Measurements from ENCODE around the gene FOXD2.

The FOXD2 gene

DNA sequence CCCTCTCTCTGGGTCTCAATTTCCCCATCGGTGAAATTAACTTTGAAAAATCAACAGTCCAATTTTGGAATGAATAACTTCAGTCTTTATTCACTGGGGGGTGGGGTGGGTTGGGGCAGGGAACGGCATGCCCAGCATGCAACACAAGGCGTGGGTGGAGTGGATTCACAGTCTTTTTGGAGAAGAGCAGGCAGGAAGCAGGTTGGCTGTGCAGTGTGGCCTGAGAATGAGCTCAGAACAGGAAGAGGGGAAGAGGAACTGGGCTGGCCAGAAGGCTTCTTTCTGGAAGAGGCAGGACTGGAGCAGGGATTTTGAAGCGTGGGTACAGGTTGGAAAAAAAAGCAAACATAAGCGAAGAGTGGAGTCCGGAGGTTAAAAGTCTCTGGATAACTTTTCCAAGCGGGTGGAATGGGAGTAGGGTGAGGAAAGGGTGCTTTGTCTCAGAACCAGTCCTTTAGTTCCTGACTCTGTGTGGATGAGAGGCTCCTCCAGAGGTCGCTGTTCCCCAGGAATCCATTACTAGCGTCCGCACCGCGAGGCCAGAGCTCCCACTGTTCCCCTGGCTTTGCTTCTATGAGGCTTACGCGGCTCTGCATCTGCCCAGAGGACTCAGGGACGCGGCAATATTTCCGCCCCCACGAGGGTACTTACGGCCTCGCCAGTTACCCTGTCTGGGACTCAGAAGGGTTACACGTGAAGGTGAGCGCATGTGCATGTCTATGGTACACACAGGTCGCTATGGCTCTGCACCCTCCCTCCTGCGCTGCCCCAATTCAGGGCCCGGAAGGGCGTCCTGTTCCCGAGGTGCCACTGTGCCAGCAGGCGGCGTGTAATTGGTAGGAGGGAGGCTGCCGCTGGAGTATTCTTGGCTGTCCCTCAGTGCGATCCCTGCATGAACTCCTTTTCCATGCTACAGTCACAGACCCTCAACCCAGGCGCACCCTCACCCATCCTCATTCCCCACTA, 5.5 kb upstream of the FOXD2 start:
- peak overlapping the region; percentile 42; the same call in 1 of the 2 replicates for H3K9ac ChIP-seq (ENCODE audit: low read depth, low read length)
- H3K36me3 ChIP-seq (ENCODE audit: insufficient read depth, low read length) = no peaks in the 10 kb centered on the region

DNA sequence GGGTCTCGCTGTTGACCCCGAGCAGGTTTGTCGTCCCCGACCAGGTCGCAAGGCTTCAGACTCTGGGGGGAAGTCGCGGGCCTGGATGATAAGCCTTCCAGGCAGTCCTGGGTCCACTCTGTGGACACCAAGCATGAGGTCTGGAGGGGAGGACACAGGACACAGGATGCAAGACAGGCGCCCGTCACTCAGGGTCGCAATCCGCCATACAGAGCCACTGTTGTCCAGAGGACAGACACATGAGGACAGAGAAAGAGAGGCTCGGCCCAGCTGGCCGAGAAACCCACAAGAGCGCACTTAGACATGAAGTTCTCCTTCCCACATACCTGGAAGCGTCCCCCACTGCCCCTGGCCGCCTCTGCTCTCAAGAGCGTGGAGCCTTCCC, 4.8 kb upstream of the FOXD2 start:
- peak overlapping the region; percentile 42; the same call in 1 of the 2 replicates for H3K9ac ChIP-seq (ENCODE audit: low read depth, low read length)

More for the DNA sequence above, 5.5 kb upstream of the FOXD2 start:
- Histone ChIP-seq H3K4me1 (ENCODE audit: insufficient read depth, low read length) (peaks cover 9% of the 10 kb centered on the region), H3K9me3 (ENCODE audit: control insufficient read depth, insufficient read depth, low read length) (no peaks in the 10 kb centered on the region)

DNA sequence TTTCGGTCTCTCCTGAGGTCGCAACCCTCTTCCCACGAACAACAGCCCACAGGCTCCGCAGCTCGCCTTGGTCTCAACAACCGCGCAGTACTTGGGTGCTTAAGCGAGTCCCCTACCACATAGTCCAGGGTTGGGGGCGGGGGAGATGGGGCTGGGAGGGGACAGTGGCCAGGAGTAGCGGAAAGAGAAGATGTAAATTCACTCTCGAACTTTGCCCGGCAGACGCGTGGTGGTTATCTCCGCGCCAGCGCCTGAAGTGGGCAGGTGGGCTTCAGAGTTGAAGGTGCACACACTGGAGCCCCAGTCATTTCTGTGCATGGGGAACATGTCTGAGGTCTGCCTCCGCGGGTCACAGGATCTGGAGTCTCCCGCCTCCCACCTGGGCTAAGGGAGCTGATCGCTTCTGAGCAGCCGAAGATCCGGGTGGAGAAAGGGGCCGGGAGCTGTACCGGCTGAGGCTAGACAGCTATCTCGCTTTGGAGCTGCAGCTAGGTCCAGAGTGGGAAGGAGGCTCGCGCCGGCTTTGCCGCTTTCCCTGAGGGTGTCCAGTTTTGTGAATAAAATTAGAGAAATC, 4.3 kb upstream of the FOXD2 start:
- H3K36me3 ChIP-seq (ENCODE audit: insufficient read depth, low read length) = no peaks in the 10 kb centered on the region
- H3K9ac ChIP-seq (ENCODE audit: low read depth, low read length) = peak overlapping the region; percentile 37; the same call in 1 of the 2 replicates
- peaks cover 9% of the 10 kb centered on the region for H3K4me1 ChIP-seq (ENCODE audit: insufficient read depth, low read length)
- no peaks in the 10 kb centered on the region for H3K9me3 ChIP-seq (ENCODE audit: control insufficient read depth, insufficient read depth, low read length)

More for the DNA sequence above, 4.8 kb upstream of the FOXD2 start:
- Histone ChIP-seq H3K9me3 (ENCODE audit: control insufficient read depth, insufficient read depth, low read length) (no peaks in the 10 kb centered on the region), H3K4me1 (ENCODE audit: insufficient read depth, low read length) (peaks cover 9% of the 10 kb centered on the region), H3K36me3 (ENCODE audit: insufficient read depth, low read length) (no peaks in the 10 kb centered on the region)

DNA sequence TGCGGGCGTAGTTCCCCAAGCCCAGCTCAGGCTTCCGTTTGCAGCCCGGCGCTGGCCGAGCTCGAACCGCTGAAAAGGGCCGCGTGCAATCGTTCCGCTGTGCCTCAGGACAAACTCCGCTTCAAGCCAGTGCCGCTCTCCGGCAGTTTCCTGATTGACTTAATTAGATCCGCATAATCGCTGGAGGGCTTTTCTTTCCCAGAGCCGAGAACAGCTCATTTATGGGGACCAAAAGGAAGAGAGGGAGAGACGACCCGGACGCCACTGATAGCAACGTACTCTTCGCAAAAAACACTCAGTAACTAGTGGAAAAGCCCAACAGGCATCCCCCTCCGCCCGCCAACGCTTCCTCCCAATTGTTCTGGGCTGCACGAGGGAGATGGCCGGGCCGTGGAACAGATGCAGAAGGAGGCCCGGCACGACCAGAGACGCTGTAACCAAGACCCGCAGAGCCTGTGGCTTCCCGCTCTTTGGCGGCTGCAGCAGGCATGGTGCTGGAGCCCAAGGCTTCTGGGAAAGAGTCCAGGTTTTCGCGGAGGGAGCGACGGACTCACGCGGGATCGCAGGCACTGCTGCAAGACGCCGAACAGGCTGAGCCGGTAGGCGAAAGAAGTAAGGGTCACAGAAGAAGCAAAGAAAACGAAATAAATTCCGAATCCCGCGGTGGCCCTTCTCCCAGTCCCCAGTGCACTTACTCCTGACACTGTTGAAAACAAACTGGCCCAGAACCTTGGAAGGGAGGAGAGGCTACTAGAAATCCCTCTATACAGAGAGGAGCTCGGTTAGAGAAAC, 3.6 kb upstream of the FOXD2 start:
- H3K4me1 ChIP-seq (ENCODE audit: insufficient read depth, low read length) = peaks cover 9% of the 10 kb centered on the region
- H3K9me3 ChIP-seq (ENCODE audit: control insufficient read depth, insufficient read depth, low read length) = no peaks in the 10 kb centered on the region
- no peaks in the 10 kb centered on the region for H3K36me3 ChIP-seq (ENCODE audit: insufficient read depth, low read length)
- H3K9ac ChIP-seq (ENCODE audit: low read depth, low read length) = peak overlapping the region; percentile 37; the same call in 1 of the 2 replicates

DNA sequence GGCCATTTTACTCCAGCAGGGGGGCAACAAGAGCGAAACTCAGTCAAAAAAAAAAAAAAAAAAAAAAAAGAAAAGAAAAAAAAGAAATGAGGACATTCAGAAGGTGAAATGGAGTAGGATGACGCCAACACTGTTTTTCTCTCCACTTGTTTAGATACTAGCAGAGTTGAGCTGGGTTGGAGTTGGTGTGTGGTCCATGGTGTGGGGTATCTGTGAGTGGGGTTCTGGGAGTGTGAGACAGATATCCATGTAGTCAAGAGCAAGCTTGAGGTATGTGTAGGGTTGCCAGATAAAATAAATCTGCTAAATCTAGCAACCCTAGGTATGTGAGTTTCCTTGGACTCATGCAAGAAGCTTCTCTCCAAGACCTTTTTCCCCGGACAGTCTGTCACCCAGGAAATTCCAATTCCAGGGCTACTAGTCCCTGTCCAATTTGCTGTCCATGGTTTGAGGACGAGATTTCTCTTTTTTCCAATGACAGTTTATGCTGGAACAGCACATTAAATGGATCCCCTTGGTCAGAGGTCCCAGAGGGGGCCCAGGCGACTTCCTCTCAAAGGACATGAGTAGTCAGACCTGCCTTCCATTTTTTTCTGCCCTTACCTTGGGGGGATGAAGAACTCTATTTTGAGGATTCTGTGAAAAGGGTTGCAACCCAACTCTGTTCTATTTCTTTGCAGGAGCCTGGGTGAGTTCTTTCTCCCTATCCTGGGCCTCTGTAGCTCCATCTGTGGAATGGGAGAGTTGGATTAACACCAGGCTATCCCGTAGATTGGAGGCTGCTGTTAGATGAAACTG, 2.1 kb upstream of the FOXD2 start:
- peaks cover 9% of the 10 kb centered on the region for H3K4me1 ChIP-seq (ENCODE audit: insufficient read depth, low read length)
- H3K36me3 ChIP-seq (ENCODE audit: insufficient read depth, low read length) = no peaks in the 10 kb centered on the region
- H3K9me3 ChIP-seq (ENCODE audit: control insufficient read depth, insufficient read depth, low read length) = no peaks in the 10 kb centered on the region
- no peak overlapping the region for H3K9ac ChIP-seq (ENCODE audit: low read depth, low read length)

DNA sequence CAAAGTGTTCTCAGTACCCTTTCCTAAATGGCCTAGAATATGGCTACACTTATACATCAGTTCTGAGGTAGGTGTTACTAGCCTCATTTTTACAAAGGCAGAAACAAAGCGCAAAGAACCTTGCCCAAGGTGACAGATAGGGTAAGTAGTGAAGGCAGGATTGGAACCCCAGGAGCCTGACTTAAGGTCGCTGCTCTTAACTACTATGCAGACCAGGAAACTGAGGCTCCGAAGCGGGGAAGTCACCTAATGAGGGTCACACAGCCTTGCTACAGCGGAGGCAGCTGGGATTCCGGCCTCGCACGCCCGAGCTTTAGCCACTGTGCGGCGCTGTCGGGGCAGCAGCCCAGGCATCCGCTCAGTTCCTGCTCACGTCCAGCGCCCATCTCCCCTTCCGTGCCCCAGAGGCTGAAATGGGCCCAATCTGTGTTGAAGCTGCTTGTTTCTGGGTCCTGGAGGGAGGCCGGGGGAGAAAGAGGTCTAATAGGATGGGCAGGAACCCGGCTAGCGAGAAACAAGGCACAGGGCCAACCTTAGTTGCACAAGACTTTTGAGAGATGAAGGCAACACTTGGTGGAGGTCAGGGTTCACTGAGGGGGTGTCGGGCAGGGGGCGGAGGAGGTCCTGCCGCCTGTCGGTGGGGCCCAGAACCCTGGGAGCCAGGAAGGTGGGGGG, 1.4 kb upstream of the FOXD2 start:
- Histone ChIP-seq H3K9me3 (ENCODE audit: control insufficient read depth, insufficient read depth, low read length) (no peaks in the 10 kb centered on the region), H3K4me1 (ENCODE audit: insufficient read depth, low read length) (peaks cover 6% of the 10 kb centered on the region; the same call in 1 of the 2 replicates), H3K36me3 (ENCODE audit: insufficient read depth, low read length) (no peaks in the 10 kb centered on the region), H3K9ac (ENCODE audit: low read depth, low read length) (peak overlapping the region; percentile 68; the same call in 1 of the 2 replicates)

DNA sequence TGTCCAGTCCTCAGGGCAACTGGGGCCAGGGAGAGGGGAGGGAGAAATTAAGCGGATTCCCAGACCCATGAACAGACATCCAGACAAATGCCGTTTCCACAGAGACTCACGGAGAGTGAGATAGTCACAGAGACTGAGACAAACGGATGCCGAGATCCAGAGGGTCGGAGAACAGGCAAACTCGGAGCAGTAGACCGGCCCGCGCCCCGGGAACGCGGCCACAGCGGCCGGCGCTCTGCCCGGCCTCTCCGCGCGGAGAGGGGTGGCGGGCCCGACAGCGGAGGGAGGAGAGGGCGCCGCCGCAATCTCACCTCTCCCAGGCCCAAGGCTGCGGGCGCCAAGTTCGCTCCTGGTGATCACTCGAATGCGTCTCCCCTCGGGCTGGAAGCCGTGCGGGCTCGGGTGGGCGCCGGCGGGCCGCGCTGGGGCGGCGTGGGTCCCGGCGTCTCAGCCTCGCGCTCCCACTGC, 831 bp upstream of the FOXD2 start:
- Histone ChIP-seq H3K4me1 (ENCODE audit: insufficient read depth, low read length) (peaks cover 3% of the 10 kb centered on the region; the same call in 1 of the 2 replicates), H3K9me3 (ENCODE audit: control insufficient read depth, insufficient read depth, low read length) (no peaks in the 10 kb centered on the region), H3K9ac (ENCODE audit: low read depth, low read length) (peak overlapping the region; percentile 68; the same call in 1 of the 2 replicates), H3K36me3 (ENCODE audit: insufficient read depth, low read length) (no peaks in the 10 kb centered on the region)

DNA sequence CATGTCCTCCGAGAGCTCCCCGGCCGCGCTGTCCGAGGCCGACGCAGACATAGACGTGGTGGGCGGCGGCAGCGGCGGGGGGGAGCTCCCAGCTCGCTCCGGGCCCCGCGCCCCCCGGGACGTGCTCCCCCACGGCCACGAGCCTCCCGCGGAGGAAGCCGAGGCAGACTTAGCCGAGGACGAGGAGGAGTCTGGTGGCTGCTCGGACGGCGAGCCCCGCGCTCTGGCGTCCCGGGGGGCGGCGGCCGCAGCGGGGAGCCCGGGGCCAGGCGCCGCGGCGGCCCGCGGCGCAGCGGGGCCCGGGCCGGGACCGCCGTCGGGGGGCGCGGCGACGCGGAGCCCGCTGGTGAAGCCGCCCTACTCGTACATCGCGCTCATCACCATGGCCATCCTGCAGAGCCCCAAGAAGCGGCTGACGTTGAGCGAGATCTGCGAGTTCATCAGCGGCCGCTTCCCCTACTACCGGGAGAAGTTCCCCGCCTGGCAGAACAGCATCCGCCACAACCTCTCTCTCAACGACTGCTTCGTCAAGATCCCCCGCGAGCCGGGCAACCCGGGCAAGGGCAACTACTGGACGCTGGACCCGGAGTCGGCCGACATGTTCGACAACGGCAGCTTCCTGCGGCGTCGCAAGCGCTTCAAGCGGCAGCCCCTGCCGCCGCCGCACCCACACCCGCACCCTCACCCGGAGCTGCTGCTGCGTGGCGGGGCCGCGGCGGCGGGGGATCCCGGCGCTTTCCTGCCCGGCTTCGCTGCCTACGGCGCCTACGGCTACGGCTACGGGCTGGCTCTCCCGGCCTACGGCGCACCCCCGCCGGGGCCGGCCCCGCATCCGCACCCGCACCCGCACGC, 547 bp downstream of the FOXD2 start:
- Histone ChIP-seq H3K36me3 (ENCODE audit: insufficient read depth, low read length) (no peaks in the 10 kb centered on the region), H3K9me3 (ENCODE audit: control insufficient read depth, insufficient read depth, low read length) (no peaks in the 10 kb centered on the region), H3K4me1 (ENCODE audit: insufficient read depth, low read length) (no peaks in the 10 kb centered on the region; the same call in 1 of the 2 replicates), H3K9ac (ENCODE audit: low read depth, low read length) (peak overlapping the region; percentile 41; the same call in 1 of the 2 replicates)

DNA sequence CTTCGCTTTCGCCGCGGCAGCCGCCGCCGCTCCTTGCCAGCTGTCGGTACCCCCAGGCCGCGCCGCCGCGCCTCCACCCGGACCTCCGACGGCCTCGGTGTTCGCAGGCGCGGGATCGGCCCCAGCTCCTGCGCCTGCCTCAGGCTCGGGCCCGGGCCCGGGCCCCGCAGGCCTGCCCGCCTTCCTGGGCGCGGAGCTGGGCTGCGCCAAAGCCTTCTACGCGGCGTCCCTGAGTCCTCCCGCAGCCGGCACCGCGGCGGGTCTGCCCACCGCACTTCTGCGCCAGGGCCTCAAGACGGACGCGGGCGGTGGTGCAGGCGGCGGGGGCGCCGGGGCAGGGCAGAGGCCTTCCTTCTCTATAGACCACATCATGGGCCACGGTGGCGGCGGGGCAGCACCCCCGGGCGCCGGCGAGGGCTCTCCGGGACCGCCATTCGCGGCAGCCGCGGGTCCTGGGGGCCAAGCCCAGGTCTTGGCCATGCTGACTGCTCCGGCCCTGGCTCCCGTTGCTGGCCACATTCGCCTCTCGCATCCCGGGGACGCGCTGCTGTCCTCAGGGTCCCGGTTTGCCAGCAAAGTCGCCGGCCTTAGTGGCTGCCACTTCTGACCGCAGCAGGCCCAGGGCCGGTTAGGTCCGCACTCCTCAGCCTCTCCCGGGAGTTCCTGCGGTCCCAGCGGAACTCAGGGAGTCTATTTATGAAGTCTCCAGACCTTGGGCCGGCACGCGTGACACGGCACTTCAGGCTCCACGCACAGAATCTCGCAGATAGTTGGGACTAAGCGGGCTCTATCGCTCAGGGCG, 1.4 kb downstream of the FOXD2 start:
- Histone ChIP-seq H3K9me3 (ENCODE audit: control insufficient read depth, insufficient read depth, low read length) (no peaks in the 10 kb centered on the region), H3K4me1 (ENCODE audit: insufficient read depth, low read length) (peaks cover 2% of the 10 kb centered on the region; the same call in 1 of the 2 replicates), H3K36me3 (ENCODE audit: insufficient read depth, low read length) (no peaks in the 10 kb centered on the region), H3K9ac (ENCODE audit: low read depth, low read length) (no peak overlapping the region; the same call in 1 of the 2 replicates)

DNA sequence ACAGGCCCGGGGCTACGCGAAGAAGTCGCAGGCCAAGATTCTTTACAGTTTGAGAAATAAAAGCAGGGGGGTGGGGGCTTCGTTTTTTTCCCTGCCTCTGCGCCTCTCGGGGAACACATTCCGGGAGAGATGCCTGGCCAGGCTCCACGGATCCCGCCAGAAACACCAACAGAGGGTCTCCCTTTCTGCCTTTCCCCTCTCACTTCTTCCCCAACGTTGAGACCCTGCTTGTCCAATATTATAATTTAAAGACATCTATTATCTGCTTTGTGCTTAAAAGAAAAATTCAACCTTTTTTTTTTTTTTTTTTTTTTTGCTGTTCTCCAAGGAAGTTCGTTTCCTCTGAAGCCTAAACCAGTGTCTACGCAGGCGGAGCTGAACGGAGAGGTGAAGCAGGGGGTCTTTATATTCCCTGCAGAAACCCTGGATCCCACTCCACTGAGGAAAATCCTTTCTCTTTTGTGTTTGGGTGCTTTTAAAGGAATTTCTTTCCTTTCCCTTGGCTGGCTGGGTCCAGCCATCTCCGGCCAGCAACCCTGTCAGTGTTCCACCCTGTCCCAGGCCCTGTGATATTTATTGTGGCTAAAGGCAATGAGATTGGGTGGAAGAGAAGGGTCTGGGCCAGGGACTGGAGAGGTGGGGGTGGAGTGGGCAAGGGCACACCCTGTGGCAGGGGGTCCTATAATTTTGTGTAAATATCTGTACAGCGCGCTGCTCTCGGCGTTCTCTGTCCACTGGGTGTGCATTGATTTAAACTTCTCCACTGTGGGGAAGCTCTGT, 2.2 kb downstream of the FOXD2 start:
- Histone ChIP-seq H3K4me1 (ENCODE audit: insufficient read depth, low read length) (peaks cover 5% of the 10 kb centered on the region; the same call in 1 of the 2 replicates), H3K36me3 (ENCODE audit: insufficient read depth, low read length) (no peaks in the 10 kb centered on the region), H3K9ac (ENCODE audit: low read depth, low read length) (no peak overlapping the region), H3K9me3 (ENCODE audit: control insufficient read depth, insufficient read depth, low read length) (no peaks in the 10 kb centered on the region)

DNA sequence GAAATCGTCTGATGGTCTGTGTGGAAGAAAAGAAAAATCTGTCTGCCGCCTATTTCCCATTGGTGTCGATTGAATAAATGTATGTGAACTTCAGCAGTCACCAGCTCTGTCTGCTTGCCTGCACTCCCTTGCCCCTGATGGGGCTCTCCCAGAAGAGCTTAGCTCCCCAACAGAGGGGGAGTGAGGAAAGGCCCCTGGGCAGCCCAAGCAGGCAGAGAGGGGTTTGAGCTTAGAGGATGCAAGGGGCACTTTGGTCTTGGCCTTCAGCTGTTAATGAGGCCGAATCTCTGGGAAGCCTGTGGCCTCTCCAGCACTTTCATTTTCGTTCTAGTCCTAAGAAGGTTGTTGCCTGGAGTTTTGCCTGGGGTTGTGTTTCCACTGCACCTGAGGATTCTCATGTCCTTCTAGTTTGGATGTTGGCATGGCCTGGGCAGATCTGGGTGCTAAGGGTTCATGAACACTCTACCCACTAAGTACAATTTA, 2.8 kb downstream of the FOXD2 start:
- Histone ChIP-seq H3K36me3 (ENCODE audit: insufficient read depth, low read length) (no peaks in the 10 kb centered on the region), H3K9me3 (ENCODE audit: control insufficient read depth, insufficient read depth, low read length) (no peaks in the 10 kb centered on the region), H3K9ac (ENCODE audit: low read depth, low read length) (no peak overlapping the region), H3K4me1 (ENCODE audit: insufficient read depth, low read length) (peaks cover 9% of the 10 kb centered on the region; the same call in 1 of the 2 replicates)
